G401 (cell line): Measurements from ENCODE around the gene CFLAR. TPM values are rescaled to one million over a fixed set of nuclear protein-coding genes. Genes with fewer than 3 reads are reported as not detected.
A peak's percentile ranks its signal among the peaks of the same experiment; 100 is the strongest.
"Not testable (repeated sequence)": the region's sequence is repeated elsewhere in the genome, so short reads cannot be mapped to it uniquely, and the experiment has no call there.

ENCODE experiments used
- DNase-seq: peaks from one replicate; pipeline ENCODE4 v3.0.0-alpha.2; 2015; ENCODE audit warnings: low spot score
- in situ Hi-C: cut with HindIII; loops from 2 replicates; pipeline ENCODE4 v1.10.0; 2016; ENCODE audit warnings: low sequenced_read_pairs, mixed read lengths
- total RNA-seq: library from RNA; depleted of rRNA; stranded (reverse); fragments of >200 nt; shearing (Covaris generic); gene quantifications from 2 replicates; pipeline ENCODE4 v1.2.3, GENCODE V29; 2014

CFLAR gene
- total RNA-seq, 1 experiment from 2014 or later = 17.9 TPM

- DNase-seq, in situ Hi-C loops: not testable (repeated sequence)
Observed at GRCh38 chr2:201117735-201118094, 1.8 kb downstream of the CFLAR start.

- in situ Hi-C loops = no loop called here
- DNase-seq = peak; percentile 85
Observed at GRCh38 chr2:201118121-201118960, 2.4 kb downstream of the CFLAR start.

GRCh38 chr2:201118961-201119854 is 3.2 kb downstream of the CFLAR start:
- in situ Hi-C loops = no loop called here

DNA sequence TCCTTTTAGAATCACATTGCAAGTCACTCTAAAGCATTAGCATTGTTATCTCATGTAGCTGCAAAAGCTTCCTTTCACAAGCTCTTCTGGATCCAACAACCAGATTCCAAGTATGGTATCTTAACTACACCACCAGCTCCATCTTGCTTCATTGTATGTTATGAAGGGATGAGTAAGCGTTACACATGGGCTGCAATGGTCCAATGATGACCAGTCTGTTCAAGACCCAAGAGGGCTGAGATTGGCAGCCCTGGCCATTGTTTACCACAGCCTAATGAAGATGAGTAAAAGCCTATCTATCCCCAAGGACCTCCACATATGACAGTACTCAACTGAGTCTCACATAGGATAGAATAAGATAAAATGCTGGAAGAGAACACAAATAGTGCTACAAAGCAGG is 6.3 kb downstream of the CFLAR start:
- in situ Hi-C loops = no loop called here

More at GRCh38 chr2:201118961-201119854, 3.2 kb downstream of the CFLAR start:
- DNase-seq = peak; percentile 66

GRCh38 chr2:201126308-201127151 is 10.6 kb downstream of the CFLAR start:
- no peak for DNase-seq
- in situ Hi-C loops = no loop called here

More for the DNA sequence above, 6.3 kb downstream of the CFLAR start:
- no peak for DNase-seq

GRCh38 chr2:201127152-201127511 is 11.2 kb downstream of the CFLAR start:
- in situ Hi-C loops = no loop called here

DNA sequence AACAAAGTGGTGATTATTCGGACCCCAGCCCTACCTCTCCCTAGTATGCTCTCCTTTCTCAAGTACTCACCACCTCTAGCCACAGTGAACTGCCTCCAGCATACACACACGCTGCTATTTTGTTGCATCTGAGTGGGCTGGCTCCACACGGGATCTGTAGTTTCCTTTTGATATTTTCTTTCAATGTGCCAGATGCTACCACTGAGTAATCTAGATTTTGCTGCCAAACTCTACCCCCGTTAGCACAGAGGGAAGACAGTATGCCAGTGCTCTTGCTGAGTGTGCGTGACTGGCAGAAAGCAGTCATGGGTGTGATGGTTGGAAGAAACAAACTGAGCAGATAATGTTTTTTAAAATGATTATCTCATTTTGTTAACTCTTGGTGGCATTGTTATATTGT is 11.6 kb downstream of the CFLAR start:
- in situ Hi-C loops = no loop called here
- DNase-seq = peak; percentile 95

More at GRCh38 chr2:201127152-201127511, 11.2 kb downstream of the CFLAR start:
- peak; percentile 36 for DNase-seq

- in situ Hi-C loops = no loop called here
- no peak for DNase-seq
Observed at GRCh38 chr2:201128033-201128432, 12.1 kb downstream of the CFLAR start.

- DNase-seq = no peak
- in situ Hi-C loops = no loop called here
Observed at GRCh38 chr2:201128933-201129505, 13.1 kb downstream of the CFLAR start.

- in situ Hi-C loops = no loop called here
- no peak for DNase-seq
Observed at GRCh38 chr2:201130524-201131186, 14.7 kb downstream of the CFLAR start.

GRCh38 chr2:201132518-201132917 is 16.6 kb downstream of the CFLAR start:
- DNase-seq = no peak
- in situ Hi-C loops = no loop called here

DNA sequence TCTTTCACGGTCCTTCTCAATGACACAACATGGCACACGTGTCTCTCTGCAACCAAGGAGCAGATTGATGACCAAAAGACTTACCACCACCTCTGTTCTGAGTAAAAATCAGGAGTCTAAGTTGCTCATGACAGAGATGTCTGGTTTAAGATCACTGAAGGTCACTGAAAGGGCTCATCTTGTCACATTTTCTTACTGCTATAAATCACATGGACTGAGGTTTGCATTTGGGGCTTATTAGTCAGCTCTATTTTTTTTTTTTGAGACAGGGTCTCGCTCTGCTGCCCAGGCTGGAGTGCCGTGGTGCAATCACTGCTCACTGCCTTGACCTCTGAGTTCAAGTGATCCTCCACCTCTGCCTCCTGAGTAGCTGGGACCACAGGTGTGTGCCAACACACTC is 19.4 kb downstream of the CFLAR start:
- in situ Hi-C loops = no loop called here

GRCh38 chr2:201136889-201137321 is 20.9 kb downstream of the CFLAR start:
- no peak for DNase-seq
- in situ Hi-C loops = no loop called here

More for the DNA sequence above, 19.4 kb downstream of the CFLAR start:
- no peak for DNase-seq

GRCh38 chr2:201137505-201138400 is 21.8 kb downstream of the CFLAR start:
- in situ Hi-C loops = no loop called here
- DNase-seq = no peak

- in situ Hi-C loops = no loop called here
- no peak for DNase-seq
Observed at GRCh38 chr2:201138401-201138970, 22.5 kb downstream of the CFLAR start.

GRCh38 chr2:201138986-201139781 is 23.2 kb downstream of the CFLAR start:
- in situ Hi-C loops, DNase-seq: not testable (repeated sequence)
